ENCODE data around the gene GALNT17.

The GALNT17 gene

GRCh38 chr7:71301167-71301566 lies 169.2 kb downstream of the GALNT17 start:
- H3K4me3 ChIP-seq (ENCODE audit: low read length), result no peak overlapping the region
- TF ChIP-seq ZNF274 (IDR thresholded peaks at IDR 0.05; ENCODE audit: low read depth, low read length), result no peak

GRCh38 chr7:71303566-71303965 lies 171.6 kb downstream of the GALNT17 start:
- no peak for TF ChIP-seq ZNF274 (IDR thresholded peaks at IDR 0.05; ENCODE audit: low read depth, low read length)
- no peak overlapping the region for H3K4me3 ChIP-seq (ENCODE audit: low read length)

GRCh38 chr7:71308096-71308495 lies 176.2 kb downstream of the GALNT17 start:
- H3K4me3 ChIP-seq (ENCODE audit: low read length), result no peak overlapping the region
- TF ChIP-seq ZNF274 (IDR thresholded peaks at IDR 0.05; ENCODE audit: low read depth, low read length), result no peak

GRCh38 chr7:71311576-71311975 lies 179.6 kb downstream of the GALNT17 start:
- no peak for TF ChIP-seq ZNF274 (IDR thresholded peaks at IDR 0.05; ENCODE audit: low read depth, low read length)
- H3K4me3 ChIP-seq (ENCODE audit: low read length), result no peak overlapping the region

- no peak overlapping the region for H3K4me3 ChIP-seq (ENCODE audit: low read length)
- no peak for TF ChIP-seq ZNF274 (IDR thresholded peaks at IDR 0.05; ENCODE audit: low read depth, low read length)
Measured at GRCh38 chr7:71312755-71313490, 181.0 kb downstream of the GALNT17 start.

- H3K4me3 ChIP-seq (ENCODE audit: low read length), result no peak overlapping the region
- TF ChIP-seq ZNF274 (IDR thresholded peaks at IDR 0.05; ENCODE audit: low read depth, low read length), result no peak
Measured at GRCh38 chr7:71313553-71313952, 181.6 kb downstream of the GALNT17 start.

- H3K4me3 ChIP-seq (ENCODE audit: low read length), result no peak overlapping the region
- TF ChIP-seq ZNF274 (IDR thresholded peaks at IDR 0.05; ENCODE audit: low read depth, low read length), result no peak
Measured at GRCh38 chr7:71320916-71321315, 189.0 kb downstream of the GALNT17 start.

- no peak overlapping the region for H3K4me3 ChIP-seq (ENCODE audit: low read length)
- no peak for TF ChIP-seq ZNF274 (IDR thresholded peaks at IDR 0.05; ENCODE audit: low read depth, low read length)
Measured at GRCh38 chr7:71322201-71322600, 190.3 kb downstream of the GALNT17 start.

GRCh38 chr7:71323726-71324125 lies 191.8 kb downstream of the GALNT17 start:
- TF ChIP-seq ZNF274 (IDR thresholded peaks at IDR 0.05; ENCODE audit: low read depth, low read length), result no peak
- no peak overlapping the region for H3K4me3 ChIP-seq (ENCODE audit: low read length)

- TF ChIP-seq ZNF274 (IDR thresholded peaks at IDR 0.05; ENCODE audit: low read depth, low read length), result no peak
- H3K4me3 ChIP-seq (ENCODE audit: low read length), result no peak overlapping the region
Measured at GRCh38 chr7:71325151-71325550, 193.2 kb downstream of the GALNT17 start.

GRCh38 chr7:71326595-71326994 lies 194.7 kb downstream of the GALNT17 start:
- no peak for TF ChIP-seq ZNF274 (IDR thresholded peaks at IDR 0.05; ENCODE audit: low read depth, low read length)
- H3K4me3 ChIP-seq (ENCODE audit: low read length), result no peak overlapping the region

- no peak overlapping the region for H3K4me3 ChIP-seq (ENCODE audit: low read length)
- TF ChIP-seq ZNF274 (IDR thresholded peaks at IDR 0.05; ENCODE audit: low read depth, low read length), result no peak
Measured at GRCh38 chr7:71327946-71328345, 196.0 kb downstream of the GALNT17 start.

GRCh38 chr7:71329030-71329660 lies 197.2 kb downstream of the GALNT17 start:
- H3K4me3 ChIP-seq (ENCODE audit: low read length), result no peak overlapping the region
- no peak for TF ChIP-seq ZNF274 (IDR thresholded peaks at IDR 0.05; ENCODE audit: low read depth, low read length)

- no peak overlapping the region for H3K4me3 ChIP-seq (ENCODE audit: low read length)
- TF ChIP-seq ZNF274 (IDR thresholded peaks at IDR 0.05; ENCODE audit: low read depth, low read length), result no peak
Measured at GRCh38 chr7:71332207-71332606, 200.3 kb downstream of the GALNT17 start.

- H3K4me3 ChIP-seq (ENCODE audit: low read length), result no peak overlapping the region
- no peak for TF ChIP-seq ZNF274 (IDR thresholded peaks at IDR 0.05; ENCODE audit: low read depth, low read length)
Measured at GRCh38 chr7:71334541-71334940, 202.6 kb downstream of the GALNT17 start.
